Hematopoietic multipotent progenitor cell treated with erythropoietin and hydrocortisone succinate and interleukin-3 and kit ligand, for 15 days (in vitro differentiated cells): ENCODE data around the gene MGLL.

Experiments used
- DNase-seq: peaks from one replicate; pipeline ENCODE4 v3.0.0-alpha.2; 2015; ENCODE audit warnings: low spot score

Gene MGLL

DNA sequence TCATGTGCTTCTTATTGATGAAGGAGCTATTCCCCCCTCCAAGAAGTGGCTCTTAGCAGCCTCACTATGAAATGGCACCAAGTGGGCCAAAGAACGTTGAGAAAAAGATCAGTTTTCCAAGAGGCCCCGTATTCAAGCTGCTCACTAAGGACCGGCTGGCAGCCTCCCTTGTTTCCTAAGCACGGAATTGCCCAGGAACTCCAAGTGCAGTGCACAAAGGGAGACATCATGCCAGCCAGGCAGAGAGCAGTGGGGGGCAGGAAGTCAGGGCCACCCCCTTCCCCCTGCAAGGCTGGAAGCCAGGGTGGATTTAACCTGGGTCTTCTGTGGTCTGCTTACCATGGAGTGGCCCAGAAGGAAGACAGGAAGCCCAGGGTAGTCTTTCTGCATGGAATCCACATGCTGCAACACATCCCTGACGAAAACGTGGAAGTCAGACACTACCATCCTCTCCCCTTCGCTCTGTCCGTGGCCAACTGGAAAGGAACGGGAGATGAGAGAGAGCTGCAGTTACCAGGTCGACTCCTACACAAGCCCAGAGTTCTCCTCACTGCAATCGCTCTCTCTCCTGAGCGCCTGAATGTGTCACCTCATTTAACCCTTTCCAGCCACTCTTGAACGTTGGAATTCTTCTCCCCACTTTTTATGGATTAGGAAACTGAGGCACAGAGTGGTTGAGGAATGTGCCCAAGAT is 100.1 kb downstream of the MGLL start:
- no peak for DNase-seq

DNA sequence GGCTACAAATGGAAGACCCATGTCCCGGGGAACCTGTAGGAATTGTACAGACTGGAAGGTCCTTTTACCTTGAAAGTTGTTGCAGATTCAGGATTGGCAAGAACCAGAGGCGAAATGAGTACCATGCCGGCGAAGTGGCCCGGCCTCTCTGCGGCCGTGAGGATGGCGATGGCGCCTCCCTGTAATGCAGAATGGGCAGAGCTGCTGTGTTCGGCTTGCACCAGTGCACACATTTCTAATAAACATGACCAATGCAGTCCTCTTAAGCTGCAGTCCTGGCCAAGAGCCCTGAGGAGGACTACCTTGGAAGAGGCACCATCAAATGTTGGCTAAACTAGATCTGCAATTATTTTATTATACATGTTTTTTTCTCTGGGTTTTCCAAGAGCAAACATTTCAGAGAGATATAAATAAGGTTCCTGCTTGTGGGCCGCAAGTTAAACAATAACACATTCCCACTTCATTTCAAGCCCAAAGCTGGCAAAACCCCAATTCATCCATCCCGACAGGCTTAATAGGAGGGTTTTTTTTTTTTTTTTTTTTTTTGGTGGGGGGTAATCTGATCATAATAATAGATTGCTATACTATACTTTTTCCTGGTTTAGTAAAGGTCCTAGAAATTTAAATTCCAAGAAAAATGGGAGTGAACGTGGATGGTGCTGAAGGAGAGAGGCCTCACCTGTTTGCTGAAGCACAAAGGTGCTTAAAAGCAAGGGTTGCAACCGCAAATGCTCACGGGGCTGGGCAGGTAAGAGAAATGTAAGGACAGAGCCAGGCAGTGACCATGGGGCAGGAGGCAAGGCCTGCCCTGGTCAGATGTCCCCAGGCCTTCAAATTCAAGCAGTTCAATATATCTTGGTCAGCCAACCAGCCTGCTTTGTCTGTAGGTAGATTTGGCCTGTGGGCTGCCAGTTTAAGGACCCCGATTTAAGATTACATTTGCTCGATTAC is 101.1 kb downstream of the MGLL start:
- no peak for DNase-seq

DNA sequence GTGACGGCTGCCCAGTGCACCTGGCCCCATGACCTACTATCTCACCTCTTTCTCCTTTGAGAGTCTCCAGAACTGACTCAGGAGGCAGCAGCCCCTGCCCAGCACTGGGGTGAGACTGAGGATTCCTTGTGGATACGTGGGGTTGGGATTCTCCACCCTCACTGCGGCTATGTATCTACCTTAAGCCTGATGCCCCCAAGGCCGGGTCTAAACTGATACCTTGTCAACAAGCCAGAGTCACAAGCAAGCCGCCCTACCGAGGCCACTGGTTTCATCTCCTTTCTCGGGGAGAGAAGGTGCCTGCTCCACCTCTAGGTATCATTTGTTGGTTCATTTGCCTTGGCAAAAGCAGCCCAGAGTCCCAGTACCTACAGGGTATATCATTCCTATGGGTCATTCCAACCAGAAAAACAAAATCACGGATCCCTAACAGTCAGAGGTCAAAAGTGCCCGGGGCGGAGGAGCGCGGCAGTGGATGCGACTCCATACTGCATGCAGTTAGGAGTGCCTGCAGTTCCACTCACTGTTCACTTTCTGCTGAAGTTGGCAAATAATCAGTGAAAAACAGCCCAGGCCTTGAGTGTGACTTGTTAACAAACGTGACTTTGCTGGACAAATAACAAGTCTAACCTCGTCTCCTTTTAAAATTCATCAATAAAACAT is 102.0 kb downstream of the MGLL start:
- DNase-seq = no peak

DNA sequence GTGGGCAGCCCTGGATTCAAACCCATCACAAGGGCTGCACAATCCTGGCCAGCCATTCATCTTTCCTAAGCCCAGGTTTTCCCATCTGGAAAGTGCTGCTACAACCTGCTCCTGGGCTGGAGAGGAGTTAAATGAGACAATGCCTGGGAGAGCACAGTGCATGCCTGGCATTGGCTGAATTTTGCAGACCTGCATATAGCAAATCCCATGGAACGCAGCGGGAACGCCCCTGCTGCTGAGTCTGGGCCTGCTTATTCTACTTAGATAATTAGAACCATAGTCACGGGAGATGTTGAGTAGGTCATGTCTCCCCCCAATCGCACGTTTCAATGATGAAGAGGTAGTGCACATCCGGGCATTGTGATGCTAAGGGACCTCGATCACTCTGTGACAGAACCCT is 102.9 kb downstream of the MGLL start:
- DNase-seq = no peak

DNA sequence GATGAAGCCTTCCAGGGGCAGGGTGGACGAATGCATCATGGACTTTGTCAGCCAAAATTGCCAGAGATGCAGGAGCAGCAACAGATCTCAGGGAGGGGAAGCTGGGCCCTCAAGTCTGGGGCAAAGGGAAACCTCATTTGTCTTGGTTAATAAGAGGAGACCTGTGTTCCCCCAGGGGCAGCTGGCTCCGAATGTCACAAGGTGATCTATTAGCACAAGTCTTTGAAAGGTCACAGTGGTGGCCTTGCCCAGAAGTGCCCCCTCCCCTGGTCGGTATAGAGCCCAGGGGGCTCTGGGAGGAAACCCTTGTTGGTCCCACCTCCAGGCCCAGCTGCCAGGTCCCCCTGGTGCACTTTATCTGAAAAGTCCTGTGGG is 103.4 kb downstream of the MGLL start:
- no peak for DNase-seq

DNA sequence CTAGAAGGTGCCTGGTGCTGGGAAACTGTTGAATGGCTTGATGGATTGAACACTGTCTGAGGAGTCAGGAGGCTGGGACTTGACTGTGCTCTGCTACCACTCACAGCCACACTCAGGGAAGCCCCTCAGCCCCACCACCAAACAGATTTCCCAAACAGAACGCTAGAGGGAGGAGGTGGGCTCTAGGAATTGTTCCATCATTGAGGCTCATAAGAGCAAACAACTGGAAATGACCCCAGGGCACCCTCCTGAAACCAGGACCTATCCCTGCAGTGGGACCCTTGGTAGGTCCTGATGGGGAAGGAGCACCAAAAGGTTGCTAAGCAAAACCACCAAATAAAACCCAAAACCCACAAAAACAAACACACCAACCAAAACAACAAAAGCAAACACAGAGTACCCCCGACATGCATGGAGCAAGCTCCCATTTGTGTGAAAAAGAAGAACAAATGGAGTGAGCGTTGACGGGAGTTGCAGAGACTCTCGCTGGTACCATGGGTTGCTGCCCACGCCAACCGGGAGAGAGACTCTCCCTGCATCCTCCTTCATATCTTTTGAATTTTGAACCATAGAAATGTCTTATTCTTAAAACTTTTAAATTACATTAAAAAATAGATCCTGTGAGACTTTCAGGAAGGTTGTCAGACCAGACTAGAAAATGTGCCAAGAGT is 103.9 kb downstream of the MGLL start:
- no peak for DNase-seq

DNA sequence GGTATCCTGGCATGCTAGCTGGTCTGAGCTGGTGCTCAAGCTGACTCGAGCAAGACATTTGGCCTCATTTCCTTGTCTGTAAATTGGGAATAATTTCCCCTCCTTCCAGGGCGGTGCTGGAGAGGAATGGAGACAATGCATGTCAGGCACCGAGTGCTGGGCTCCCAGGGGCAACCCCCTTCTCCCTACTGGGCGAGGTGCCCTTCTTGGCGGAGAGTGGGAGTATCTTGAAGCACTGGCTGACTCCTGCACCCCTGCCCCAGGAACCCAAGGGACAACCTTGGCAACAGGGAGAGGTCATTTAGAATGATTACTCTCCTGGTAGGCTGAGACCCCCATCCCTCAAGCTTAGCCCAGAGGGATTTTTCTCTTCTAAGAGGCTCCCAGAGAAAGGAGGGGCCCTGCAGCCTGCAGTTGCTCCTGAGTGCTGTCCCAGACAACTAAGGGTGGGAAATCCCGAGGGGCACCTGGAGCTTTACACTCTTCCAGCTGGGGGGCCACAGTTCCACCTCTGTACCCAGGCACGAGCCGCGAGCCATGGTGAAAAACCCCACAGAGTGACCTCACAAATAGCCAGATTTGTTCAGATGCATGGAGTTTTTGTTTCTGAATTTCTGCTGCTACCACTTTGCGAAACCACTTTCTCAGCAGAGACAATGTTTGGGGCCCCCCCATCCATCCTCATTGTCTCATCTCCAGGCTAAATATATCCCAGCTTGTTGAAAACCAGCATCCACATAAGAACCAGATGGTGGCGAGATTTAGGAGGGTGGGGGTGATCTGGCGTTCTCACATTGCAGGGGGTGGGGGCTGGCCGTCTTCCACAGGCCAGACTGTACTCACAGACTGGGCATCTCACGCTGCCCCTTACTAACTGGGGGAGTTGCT is 104.7 kb downstream of the MGLL start:
- DNase-seq = no peak

DNA sequence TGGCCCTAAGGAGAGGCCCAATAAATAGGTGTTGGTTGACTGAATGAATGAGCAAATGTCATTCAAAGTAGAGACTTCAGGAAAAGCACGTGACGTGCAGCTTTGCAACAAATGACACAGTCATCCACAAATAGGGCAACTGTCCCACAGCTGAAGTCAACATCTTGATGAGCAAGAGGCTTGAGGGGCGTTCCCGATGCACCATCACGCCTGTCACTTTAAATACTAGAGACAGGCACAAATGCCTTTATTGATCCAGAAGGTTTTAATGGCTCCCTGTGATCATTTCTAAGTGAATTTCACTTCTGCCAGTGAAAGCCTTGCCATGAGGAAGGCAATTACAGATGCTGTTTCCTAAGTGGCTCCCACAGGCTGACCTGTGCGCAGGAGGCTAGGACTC is 105.9 kb downstream of the MGLL start:
- DNase-seq = peak; percentile 27

DNA sequence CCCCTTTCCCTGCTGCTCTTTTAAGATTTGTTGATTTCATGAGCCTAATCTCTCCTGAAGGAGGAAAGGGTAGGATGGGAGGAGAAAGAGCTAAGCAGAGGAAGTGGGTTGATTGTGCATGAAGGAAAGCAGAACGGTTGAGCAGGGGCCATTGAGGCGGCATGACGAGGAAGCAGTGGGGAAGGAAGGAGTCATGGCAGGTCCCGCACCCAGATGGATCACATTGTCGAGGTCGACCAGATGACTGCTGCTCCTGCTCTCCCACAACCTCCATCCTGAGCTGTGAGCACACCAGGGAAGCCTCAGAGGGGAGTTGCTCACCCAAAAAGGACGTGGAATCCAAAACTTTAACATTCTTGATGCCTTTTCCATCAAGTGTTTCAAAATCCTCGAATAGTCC is 106.8 kb downstream of the MGLL start:
- DNase-seq = no peak

DNA sequence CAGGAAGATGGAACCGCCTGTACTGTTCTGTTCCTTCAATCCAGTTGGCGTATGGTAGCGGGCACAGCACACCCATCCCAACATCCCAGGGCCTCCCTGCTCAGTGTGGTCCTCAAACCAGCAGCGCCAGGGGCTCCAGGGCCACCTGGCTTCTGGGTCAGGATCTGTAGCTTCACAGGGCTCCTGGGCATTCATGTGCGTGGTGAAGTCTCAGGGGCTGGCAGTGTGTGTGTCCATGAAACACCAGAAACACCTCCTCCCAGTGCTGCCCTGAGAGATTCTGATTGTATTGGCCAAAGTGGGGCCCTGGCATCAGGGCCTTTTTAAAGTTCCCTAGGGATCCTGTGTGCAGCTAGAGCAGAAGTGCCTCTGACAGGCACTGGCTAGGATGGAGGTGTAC is 107.4 kb downstream of the MGLL start:
- DNase-seq = no peak

DNA sequence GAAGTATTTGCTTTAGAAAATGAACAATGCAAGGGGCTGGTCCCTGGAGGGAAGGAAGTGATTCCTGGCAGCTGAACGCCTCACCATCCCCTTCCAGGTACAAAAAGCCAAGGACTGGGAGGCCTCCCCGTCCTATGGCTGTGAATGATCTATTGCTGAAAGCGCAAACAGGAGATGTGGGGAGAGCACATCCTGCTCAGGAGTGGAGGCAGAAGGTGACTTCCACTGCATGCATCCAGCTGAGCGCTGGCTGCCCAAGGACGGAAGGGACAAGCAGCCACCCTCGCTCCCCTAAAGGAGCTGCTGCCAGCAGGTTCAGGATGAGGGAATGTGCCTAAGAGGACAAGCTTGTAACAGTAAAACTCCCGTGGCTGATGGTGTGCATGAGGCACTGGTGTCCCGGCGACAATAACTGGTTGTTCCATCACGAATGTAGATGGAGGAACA is 108.2 kb downstream of the MGLL start:
- no peak for DNase-seq

DNA sequence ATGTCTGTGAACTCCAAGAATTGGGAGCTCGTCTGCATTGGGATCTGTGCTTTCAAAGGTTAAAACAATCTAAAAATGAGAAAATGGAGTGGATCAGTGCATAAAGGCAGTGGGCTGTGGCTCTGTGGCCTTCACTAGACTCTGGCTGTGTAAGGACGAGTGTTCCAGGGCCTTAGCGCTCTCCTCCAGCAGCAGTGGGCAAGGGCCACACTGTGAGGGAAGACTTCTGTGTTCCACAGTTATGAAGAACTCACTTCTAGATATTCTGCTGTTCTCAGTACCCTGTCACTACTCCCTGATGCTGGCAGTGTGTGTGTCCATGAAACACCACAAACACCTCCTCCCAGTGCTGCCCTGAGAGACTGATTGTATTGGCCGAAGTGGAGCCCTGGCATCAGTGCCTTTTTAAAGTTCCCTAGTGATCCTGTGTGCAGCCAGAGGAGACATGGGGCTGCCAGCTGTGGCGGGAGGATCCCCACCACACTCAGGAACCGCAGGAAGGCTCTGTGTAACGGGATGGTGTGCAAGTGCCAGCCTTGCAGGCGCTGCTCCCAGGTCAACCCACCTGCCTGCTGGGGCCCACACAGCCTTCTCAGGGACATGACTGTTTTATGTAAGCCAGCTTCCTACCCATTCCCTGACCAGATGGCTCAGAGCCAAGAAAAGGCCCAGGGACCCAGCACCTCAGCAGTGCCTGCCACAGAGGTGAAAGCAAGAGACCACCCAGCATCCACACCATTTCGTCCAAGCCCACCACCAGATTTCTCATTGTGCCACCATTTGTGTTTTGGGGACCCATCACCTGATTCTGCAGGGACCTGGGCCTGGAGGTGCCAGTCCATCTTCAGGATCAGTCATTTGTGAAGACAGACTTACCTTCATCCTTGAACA is 109.2 kb downstream of the MGLL start:
- DNase-seq = no peak

DNA sequence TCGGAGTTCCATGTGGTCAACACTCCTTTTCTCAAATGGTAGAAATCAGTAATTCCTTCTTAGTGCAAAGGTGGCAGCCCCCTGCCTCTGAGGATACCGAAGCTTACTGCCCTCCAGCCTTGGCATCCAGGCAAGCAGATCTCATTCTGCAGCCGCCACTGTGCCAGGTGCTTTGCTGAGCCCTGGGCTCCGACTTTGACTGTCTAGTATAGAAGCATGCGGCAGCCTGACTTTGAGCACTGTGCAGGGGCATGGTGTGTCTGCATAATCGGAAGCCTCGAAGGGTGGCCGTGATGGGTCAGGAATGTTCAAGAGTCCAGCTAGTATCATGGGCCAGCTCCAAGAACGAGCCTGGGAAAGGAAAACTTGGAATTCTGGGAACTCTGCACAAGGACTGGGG is 109.9 kb downstream of the MGLL start:
- DNase-seq = no peak

DNA sequence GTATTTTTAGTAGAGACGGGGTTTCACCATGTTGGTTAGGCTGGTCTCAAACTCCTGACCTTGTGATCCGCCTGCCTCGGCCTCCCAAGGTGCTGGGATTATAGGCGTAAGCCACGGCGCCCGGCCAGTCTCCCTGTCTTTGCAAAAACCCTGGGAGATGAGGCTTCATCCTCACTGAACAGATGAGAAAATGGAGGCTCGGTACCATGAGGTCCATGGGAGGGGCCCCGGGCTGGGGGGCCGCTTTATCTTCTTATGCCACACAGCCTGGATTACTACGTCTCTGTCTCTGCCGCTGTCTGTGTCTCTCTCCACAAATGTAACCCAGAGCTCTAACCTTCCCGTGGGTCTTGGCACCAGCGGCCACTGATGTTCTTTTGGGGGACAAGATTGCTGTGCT is 110.4 kb downstream of the MGLL start:
- DNase-seq = peak; percentile 34

DNA sequence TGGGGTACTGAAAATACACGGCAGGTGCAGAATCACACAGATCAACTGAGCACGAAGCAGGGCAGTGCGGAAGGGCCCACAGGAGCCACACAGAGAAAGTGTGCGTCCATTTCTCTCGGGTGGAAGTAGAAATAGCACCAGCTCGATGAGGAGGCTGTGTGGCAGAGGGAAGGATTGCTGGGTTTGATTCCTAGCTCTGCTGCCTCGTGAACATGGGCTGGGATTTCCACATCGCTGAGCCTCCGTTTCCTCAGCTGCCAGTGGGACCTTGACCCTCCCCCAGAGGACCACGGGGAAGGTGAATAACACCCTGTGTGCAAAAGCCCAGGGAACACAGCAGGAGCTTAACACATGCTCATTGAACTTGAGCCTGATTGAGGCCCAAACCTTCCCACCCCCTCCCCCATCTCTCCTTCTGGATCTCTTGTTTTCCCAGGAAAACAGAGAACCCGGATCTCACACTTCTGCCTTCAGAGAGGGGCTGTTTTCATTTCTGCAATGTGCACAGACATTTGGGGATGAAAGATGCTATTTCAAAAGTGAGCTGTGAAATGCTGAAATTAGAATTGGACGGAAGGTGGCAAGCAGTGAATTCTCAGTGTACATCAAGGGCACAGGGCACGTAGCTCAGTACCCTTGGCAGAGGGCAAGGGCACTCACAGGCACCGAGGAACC is 111.2 kb downstream of the MGLL start:
- no peak for DNase-seq

DNA sequence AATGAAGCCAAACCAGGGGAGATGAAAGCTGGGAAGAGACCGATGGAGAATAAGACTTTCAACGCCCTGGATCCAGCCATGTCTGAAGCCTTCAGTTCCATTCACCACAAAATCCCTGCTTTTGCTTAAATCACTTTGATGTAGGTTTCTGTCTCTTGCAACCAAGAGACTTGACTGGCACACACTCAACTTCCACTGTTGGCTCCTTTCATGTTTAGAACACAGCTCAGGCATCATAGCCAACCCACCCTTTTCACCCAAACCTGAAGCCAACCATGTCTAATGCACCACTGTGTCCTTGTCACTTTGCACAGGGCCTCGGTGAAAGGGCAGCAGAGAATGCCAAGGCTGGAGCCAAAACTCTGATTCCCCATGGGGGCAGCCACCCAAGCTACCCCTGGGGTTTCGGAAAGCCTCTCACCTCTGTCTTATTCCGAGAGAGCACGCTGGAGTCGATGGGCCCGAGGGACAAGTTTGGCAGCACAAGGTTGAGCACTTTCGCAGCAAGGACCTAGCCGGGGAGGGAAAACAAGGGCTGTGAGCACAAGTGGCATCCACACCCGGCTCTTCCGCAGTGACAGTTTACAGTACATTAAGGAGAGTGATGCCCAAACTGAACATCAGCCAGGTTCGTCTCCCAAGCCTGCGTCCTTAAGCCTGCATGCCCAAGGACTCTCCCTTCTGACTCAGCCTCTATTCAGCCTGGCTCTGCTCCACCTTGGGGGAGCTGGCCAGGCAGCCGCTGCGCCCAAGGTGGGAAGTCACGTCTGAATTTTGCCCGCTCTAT is 112.0 kb downstream of the MGLL start:
- no peak for DNase-seq

DNA sequence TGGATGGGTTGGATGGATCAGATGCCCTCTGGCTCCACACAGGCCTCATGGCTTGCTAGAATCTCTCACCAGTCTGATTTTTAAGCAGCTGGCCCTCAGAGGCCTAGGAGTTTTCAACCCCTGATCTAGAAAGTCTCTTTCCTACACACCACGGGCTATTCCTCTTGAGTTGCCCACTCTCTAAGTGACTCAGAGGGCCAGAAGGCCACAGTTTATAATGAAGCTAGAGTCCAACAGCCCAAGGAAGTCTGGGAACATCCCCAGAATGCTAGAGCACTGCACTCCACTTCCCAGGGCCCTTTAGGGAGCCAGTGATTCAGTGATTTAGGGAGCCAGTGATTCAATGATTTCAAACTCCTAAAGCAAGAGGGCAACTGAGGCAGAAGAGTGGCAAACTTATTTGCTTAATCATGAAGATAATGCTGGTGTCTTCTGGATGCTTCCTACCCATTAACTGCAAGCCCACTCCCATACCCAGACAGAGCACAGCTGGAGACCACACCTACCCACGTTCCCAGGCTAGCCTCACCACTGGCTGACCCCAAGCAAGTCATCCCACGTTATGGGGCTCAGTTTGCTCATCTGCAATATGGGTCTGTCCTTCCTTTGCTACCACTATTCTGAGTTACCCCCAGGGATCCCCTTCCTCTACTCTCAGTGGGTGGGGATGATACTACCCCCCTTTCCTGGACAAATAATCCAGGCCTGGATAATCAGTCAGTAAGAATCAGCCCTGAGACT is 112.8 kb downstream of the MGLL start:
- no peak for DNase-seq

DNA sequence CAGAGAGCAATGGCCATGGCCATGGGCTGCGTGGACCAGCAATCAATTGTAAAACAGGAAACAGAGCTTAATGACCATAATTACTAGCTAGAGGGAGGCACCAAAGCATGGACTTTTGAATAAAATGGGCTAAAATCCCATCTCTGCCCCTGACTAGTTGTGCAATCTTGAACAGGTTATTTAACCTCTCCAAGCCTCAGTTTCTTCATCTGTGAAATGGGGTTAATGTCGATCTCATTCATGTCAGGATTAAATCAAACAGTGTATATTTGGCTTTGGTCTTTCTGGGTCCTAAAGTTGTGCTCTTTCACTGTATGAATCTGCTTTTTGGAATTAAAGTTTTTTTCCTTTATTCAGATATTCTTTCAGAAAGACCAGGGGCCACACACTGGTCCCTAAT is 113.5 kb downstream of the MGLL start:
- DNase-seq = no peak
